Stomach (tissue), 4 donors: Measurements from ENCODE around the gene ORM1.

Source experiments
- CTCF ChIP-seq, 7 experiments: fragments of 450-650 bp in 4 of 7; fragments of 200-600 bp in 3 of 7; sonication (generic) in 3 of 7; IDR thresholded peaks; one replicate each; pipeline ENCODE4 v1.5.1; 2016 to 2019; ENCODE audit warnings: antibody characterized with exemption in 7 of 7, control low read depth in 2 of 7, mild to moderate bottlenecking in 1 of 7
- POLR2A ChIP-seq, 4 donors: fragments of 450-650 bp; IDR thresholded peaks; one replicate each; pipeline ENCODE4 v1.6.1; 2016; ENCODE audit warnings: antibody characterized with exemption in 4 of 4, control low read depth in 2 of 4, mild to moderate bottlenecking in 1 of 4, moderate library complexity in 1 of 4
- POLR2AphosphoS5 ChIP-seq, 3 donors: sonication (generic); formaldehyde crosslinking; IDR thresholded peaks; one replicate each; pipeline ENCODE4 v1.6.1; 2016; ENCODE audit warnings: antibody characterized with exemption in 3 of 3

GRCh38 chr9:114330636-114331035 is 7.7 kb downstream of the ORM1 start:
- no peak for TF ChIP-seq CTCF (IDR thresholded peaks at IDR 0.05)
- no peak for TF ChIP-seq POLR2A (IDR thresholded peaks at IDR 0.05)
- no peak for TF ChIP-seq POLR2AphosphoS5 (IDR thresholded peaks at IDR 0.05)
